Measurements from ENCODE around the gene ZSCAN5A.
"Not testable (repeated sequence)": the region's sequence is repeated elsewhere in the genome, so short reads cannot be mapped to it uniquely, and the experiment has no call there.

ZSCAN5A gene

GRCh38 chr19:56312787-56313657 lies 1.6 kb downstream of the ZSCAN5A start:
- DNase-seq (ENCODE audit: low read depth): no peak

DNA sequence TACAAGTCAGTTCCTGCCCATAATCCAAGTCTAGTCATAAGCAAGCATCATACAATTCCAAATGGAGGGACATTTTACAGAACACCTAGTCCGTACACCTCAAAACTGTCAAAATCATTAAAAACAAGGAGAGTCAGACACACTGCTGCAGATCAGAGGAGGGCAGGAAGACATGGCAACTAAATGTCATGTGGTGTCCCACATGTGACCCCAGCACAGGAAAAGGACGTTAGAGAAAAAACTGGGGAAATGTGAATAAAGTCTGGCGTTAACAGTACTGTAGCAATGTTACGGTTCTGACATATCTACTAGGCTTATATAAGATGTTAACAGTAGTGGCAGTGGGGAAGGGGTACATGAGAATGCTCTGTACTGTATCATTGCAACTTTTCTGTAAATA lies 2.3 kb downstream of the ZSCAN5A start:
- no peak for DNase-seq (ENCODE audit: low read depth)

DNA sequence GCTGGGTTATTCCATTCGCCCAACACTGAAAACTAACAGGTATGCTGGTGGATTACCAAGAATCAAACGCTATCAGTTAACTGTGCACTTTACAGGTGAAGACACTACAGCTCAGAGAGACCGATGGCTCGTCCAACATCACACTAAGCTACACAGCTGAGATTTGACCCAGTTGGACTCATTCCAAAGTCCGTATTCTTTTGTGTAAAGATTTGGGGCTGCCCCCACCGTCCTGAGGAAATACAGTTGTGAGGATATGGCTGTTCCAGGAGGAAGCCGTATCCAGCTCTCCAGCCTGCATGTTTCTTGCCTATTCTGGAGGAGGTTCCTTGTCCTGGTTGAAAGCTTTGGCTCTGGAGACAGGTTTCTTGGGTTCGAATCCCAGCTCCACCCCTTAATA lies 4.2 kb downstream of the ZSCAN5A start:
- no peak for DNase-seq (ENCODE audit: low read depth)

DNA sequence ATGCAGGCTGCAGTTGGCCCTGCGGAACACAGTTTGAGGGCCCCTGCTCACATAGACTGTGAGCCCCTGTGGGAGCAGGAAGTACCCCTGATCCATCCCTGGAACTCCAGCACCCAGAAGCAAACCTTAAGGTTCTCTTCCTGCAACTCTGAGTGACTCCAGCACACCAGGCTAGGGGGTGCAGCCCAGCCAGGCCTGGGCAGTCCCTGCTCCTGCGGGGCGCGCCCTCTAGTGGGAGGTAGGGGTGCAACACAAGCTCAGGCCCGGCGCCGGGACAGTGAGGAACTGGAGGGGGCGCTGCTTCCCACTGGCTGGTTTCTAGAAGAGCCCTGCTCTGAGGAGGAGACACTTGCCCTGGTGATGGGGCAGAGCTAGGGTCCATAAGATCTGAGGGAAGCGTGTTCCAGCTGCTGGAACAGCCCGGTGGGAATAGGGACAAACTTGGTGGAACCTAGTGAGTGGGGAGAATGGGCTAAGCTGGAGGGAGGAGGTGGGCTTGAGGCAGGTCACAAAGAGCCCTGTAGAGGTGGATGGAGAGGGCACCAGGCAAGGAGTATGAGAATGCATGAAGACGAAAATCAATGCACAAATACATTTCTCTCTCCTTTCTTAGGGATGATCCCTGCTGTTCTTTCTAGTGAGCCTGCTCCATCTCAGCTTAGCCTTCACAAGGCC lies 5.0 kb downstream of the ZSCAN5A start:
- peak; percentile 18 for DNase-seq (ENCODE audit: low read depth)

- DNase-seq (ENCODE audit: low read depth): no peak
Observed at GRCh38 chr19:56308792-56309191, 5.8 kb downstream of the ZSCAN5A start.

DNA sequence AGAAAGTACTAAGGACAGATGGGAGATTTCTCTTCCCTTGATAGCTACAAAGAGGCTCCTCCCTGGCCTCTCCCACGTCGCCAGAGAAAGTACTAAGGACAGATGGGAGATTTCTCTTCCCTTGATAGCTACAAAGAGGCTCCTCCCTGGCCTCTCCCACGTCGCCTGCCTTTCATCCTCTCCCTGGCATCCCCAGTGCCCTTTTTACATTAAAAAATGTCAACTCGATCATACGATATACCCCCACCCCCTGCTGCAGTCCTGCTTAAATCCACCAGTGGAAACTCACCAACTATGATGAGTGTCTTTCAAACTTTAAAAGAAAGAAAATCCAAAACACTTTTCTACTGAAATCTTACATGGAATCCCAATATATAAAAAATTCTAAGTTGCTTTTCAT lies 7.6 kb downstream of the ZSCAN5A start:
- not testable (repeated sequence) for DNase-seq (ENCODE audit: low read depth)

DNA sequence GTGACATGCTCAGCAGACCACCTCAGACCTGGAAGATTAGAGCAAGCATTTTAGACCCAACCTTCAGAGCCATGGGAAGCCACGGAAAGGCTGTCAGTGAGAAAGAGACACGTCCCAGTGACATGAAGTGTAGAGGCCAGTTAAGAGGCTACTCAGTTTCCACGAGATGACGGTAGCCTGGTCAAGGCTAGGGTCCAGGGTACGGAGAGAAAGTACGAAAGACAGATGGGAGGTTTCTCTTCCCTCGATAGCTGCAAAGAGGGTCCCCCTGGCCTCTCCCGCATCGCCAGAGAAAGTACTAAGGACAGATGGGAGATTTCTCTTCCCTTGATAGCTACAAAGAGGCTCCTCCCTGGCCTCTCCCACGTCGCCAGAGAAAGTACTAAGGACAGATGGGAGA lies 8.6 kb downstream of the ZSCAN5A start:
- no peak for DNase-seq (ENCODE audit: low read depth)

DNA sequence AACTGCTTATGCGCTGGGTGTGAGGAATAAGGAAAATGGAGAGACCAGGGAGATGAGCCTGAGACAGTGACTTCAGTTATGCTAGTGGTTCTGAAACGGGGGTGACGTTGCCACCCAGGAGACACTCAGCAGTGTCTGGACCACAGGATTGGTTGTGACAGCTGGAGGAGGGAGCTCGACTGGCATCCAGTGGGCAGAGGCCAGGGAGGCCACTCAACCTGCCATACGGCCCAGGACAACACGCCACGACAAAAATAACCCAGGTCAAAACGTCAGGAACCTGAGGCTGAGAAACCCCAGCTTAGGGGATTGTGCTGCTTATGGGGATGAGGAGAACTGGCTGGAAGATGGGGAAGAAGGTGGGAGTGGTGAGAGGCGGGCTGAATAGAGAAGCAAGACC lies 10.4 kb downstream of the ZSCAN5A start:
- DNase-seq (ENCODE audit: low read depth): no peak

GRCh38 chr19:56301886-56302620 lies 12.6 kb downstream of the ZSCAN5A start:
- DNase-seq (ENCODE audit: low read depth): no peak

GRCh38 chr19:56301155-56301554 lies 13.5 kb downstream of the ZSCAN5A start:
- no peak for DNase-seq (ENCODE audit: low read depth)

DNA sequence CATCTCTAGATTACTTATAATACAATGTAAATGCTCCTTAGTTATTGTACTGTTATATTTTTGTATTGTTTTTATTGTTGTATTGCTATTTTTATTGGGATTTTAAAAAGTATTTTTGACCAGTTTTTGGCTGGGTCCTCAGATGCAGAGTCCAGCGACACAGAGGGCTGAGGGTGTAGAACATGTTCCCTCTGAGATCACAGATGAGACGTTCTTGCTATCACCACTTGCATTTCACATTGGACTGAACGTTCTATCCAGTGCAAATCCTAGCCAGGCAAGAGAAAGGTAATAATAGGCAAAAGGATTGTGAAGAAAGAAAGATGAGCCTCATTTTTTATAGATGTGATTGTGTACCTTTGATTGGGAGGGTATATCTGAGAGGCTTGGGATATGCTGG lies 15.0 kb downstream of the ZSCAN5A start:
- no peak for DNase-seq (ENCODE audit: low read depth)

GRCh38 chr19:56297010-56297409 lies 17.6 kb downstream of the ZSCAN5A start:
- no peak for DNase-seq (ENCODE audit: low read depth)

- no peak for DNase-seq (ENCODE audit: low read depth)
Observed at GRCh38 chr19:56295531-56296455, 18.8 kb downstream of the ZSCAN5A start.

DNA sequence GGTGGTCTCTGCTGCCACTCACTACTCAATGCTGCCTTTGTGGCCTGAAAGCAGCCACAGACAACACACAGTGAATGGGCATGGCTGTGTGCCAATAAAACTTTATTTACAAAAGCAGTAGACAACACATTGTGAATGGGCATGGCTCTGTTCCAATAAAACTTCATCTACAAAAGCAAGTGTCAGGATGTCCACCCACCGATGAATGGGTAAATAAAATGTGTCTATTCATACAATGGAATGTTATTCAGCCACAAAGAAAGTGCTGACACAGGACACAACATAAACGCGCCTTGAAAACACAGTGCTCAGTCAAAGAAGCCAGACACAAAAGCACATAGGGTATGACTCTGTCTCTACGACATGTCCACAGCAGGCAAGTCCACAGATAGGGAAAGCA lies 20.1 kb downstream of the ZSCAN5A start:
- DNase-seq (ENCODE audit: low read depth): no peak

- no peak for DNase-seq (ENCODE audit: low read depth)
Observed at GRCh38 chr19:56291867-56292266, 22.8 kb downstream of the ZSCAN5A start.

DNA sequence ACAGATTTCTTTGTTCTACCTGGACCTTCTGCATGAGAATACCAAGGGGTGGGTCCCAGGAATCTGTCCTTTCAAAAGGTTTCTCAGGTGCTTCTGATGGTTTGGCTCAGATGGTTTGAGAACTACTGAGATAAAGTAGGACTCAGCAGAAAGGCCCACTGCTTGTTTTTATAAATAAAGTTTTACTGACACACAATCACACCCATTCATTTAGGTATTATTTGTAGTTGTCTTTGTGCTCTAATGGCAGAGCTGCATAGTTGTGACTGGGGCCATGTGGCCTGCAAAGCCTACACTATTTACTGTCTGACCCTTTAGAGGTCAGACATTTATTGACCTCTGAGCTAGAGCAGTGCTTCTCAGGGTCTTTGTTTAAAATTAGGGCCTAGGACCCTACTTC lies 24.5 kb downstream of the ZSCAN5A start:
- DNase-seq (ENCODE audit: low read depth): no peak

- DNase-seq (ENCODE audit: low read depth): no peak
Observed at GRCh38 chr19:56284746-56285145, 29.9 kb downstream of the ZSCAN5A start.

GRCh38 chr19:56282809-56283208 lies 31.8 kb downstream of the ZSCAN5A start:
- DNase-seq (ENCODE audit: low read depth): no peak

DNA sequence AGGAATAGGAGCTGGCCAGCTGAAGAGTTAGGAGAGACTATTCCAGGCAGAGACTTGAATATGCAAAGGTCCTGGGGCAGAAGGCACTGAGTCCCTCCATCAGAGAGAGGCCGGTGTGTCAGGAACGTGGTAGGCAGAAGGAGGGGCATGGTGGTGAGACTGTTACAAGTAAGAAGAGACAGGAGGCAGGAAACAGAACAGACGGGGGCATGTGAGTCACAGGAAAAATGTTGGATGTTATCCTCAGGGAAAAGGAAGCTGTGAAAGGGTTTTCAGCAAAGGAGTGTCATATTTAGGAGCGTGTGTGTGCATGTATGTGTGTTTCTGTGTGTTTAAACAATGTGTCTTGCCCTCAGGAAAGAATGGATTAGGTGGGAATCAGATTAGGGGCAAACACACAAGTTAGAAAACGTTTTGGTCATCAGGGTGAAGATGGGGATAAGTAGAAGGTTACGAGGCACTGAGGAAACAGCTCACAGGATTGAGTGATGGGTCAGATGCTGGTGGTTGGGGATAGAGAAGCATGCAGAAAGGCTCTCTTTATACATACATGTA lies 41.0 kb downstream of the ZSCAN5A start:
- no peak for DNase-seq (ENCODE audit: low read depth)

DNA sequence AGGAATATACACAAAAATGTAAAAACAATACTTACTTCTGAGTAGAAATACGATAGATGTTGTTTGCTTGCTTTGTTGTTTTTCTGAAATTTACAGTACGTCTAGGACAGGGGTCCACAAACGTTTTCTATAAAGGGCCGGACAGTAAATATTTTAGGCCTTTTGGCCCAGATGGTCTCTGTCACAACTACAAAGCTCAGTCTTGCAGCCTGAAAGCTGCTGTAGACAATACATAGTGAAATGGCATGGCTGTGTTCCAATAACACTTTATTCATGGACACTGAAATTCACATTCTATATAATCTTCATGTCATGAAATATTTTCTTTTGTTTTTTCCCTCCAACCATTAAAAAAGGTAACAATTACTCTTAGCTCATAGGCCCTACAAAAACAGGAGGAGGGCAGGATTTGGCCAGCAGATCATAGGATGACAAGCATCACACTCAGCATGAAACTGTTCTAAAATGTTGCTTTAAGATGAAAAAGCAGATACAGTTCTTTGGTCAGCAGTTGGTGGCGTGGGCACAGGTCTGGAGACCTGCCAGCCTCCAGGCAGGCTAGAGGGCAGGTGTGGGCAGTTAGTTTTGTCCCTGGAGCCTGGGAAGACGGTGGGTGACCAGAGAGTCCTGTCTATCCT lies 42.4 kb downstream of the ZSCAN5A start, which contains the start of gene EDDM13:
EDDM13 (plus strand) TSS at position 588 of the 638 bp plus-strand sequence. CDS start 87 bp downstream, outside the sequence.
- no peak for DNase-seq (ENCODE audit: low read depth)

DNA sequence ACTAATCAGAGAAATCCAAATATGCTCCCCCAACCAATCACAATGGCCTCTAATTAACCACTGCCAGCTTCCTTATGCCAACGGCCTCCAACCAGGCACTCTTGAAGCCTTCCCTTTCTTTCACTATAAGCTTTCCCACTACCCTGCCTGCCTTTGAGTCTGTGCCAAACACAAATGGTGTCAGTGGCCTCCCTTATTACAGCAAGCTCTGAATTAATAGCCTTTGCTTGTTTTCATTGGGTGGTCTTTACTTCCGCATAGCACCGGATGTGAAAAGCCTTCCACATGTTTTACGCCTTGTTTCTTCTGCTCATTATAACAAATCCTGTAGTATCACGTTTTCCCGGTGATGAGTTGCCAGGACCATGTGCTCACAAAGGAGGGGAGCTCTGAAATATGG lies 43.5 kb downstream of the ZSCAN5A start:
- DNase-seq (ENCODE audit: low read depth): no peak

Measured in stimulated activated CD8-positive, alpha-beta memory T cell treated with anti-CD3 and anti-CD28 coated beads, Interleukin-15, amount 100 ng/mL, for 1 hour (primary cell).